Measurements from ENCODE around the gene ACOT2.
"Not testable (repeated sequence)": the region's sequence is repeated elsewhere in the genome, so short reads cannot be mapped to it uniquely, and the experiment has no call there.

- not testable (repeated sequence) for TF ChIP-seq EZH2 (IDR thresholded peaks at IDR 0.05; ENCODE audit: borderline replicate concordance, insufficient read depth, low read depth, low read length, poor library complexity, severe bottlenecking)
- TF ChIP-seq, protein P1, sequence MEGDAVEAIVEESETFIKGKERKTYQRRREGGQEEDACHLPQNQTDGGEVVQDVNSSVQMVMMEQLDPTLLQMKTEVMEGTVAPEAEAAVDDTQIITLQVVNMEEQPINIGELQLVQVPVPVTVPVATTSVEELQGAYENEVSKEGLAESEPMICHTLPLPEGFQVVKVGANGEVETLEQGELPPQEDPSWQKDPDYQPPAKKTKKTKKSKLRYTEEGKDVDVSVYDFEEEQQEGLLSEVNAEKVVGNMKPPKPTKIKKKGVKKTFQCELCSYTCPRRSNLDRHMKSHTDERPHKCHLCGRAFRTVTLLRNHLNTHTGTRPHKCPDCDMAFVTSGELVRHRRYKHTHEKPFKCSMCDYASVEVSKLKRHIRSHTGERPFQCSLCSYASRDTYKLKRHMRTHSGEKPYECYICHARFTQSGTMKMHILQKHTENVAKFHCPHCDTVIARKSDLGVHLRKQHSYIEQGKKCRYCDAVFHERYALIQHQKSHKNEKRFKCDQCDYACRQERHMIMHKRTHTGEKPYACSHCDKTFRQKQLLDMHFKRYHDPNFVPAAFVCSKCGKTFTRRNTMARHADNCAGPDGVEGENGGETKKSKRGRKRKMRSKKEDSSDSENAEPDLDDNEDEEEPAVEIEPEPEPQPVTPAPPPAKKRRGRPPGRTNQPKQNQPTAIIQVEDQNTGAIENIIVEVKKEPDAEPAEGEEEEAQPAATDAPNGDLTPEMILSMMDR (IDR thresholded peaks at IDR 0.05) = not testable (repeated sequence)
Measured at GRCh38 chr14:73549097-73549496, 19.9 kb upstream of the ACOT2 start.
